Duodenal mucosa (tissue), 2 donors: Measurements from ENCODE around the gene MORF4L1.
A peak's percentile ranks its signal among the peaks of the same experiment; 100 is the strongest.
"Not testable (repeated sequence)": the region's sequence is repeated elsewhere in the genome, so short reads cannot be mapped to it uniquely, and the experiment has no call there.

Source experiments
- H3K27ac ChIP-seq: one replicate; pipeline ENCODE4 v1.7.0; 2013; ENCODE audit warnings: low read depth, low read length
- H3K27me3 ChIP-seq, 2 donors: one replicate each; pipeline ENCODE4 v1.7.0; 2013; ENCODE audit warnings: low read length in 2 of 2, control low read depth in 1 of 2; ENCODE audit not compliant: insufficient read depth in 2 of 2, control insufficient read depth in 1 of 2
- H3K36me3 ChIP-seq, 2 donors: one replicate each; pipeline ENCODE4 v1.7.0; 2013; ENCODE audit warnings: low read length in 2 of 2, control low read depth in 1 of 2; ENCODE audit not compliant: insufficient read depth in 2 of 2, control insufficient read depth in 1 of 2
- H3K4me1 ChIP-seq, 2 donors: one replicate each; pipeline ENCODE4 v1.7.0; 2013; ENCODE audit warnings: low read length in 2 of 2, control low read depth in 1 of 2; ENCODE audit not compliant: insufficient read depth in 2 of 2, control insufficient read depth in 1 of 2
- H3K4me3 ChIP-seq, 2 donors: one replicate each; pipeline ENCODE4 v1.7.0; 2013; ENCODE audit warnings: low read length in 2 of 2, low read depth in 1 of 2
- H3K9ac ChIP-seq, 2 donors: one replicate each; pipeline ENCODE4 v1.7.0; 2013; ENCODE audit warnings: low read length in 2 of 2, low read depth in 1 of 2
- H3K9me3 ChIP-seq, 2 donors: one replicate each; pipeline ENCODE4 v1.7.0; 2013; ENCODE audit warnings: low read length in 2 of 2, control low read depth in 1 of 2; ENCODE audit not compliant: control insufficient read depth in 1 of 2

The MORF4L1 gene

GRCh38 chr15:78875107-78875914 lies 2.6 kb downstream of the MORF4L1 start:
- peaks cover 28 to 29% of the 10 kb centered on the region in 2 donors for H3K4me1 ChIP-seq
- no peaks in the 10 kb centered on the region for H3K9me3 ChIP-seq
- H3K4me3 ChIP-seq = peak overlapping the region; percentile 89 to 94
- no peak overlapping the region for H3K27ac ChIP-seq
- H3K9ac ChIP-seq = peak overlapping the region in 1 of 2 donors; percentile 100
- H3K27me3 ChIP-seq = no peaks in the 10 kb centered on the region
- peaks cover 0 to 3% of the 10 kb centered on the region in 2 donors for H3K36me3 ChIP-seq

- H3K9me3 ChIP-seq, H3K27me3 ChIP-seq, H3K27ac ChIP-seq, H3K9ac ChIP-seq, H3K4me3 ChIP-seq: not testable (repeated sequence)
- peaks cover 7 to 17% of the 10 kb centered on the region in 2 donors for H3K36me3 ChIP-seq
- peaks cover 28 to 29% of the 10 kb centered on the region in 2 donors for H3K4me1 ChIP-seq
These were observed 4.3 kb downstream of the MORF4L1 start for GRCh38 chr15:78876954-78877353.

- Histone ChIP-seq H3K9ac (no peak overlapping the region), H3K9me3 (no peaks in the 10 kb centered on the region), H3K27me3 (no peaks in the 10 kb centered on the region), H3K27ac (no peak overlapping the region), H3K36me3 (peaks cover 9 to 24% of the 10 kb centered on the region in 2 donors), H3K4me3 (peak overlapping the region in 1 of 2 donors; percentile 5), H3K4me1 (peaks cover 24 to 29% of the 10 kb centered on the region in 2 donors)
These were observed 5.7 kb downstream of the MORF4L1 start for GRCh38 chr15:78878356-78878755.

- no peak overlapping the region for H3K27ac ChIP-seq
- peaks cover 23 to 28% of the 10 kb centered on the region in 2 donors for H3K4me1 ChIP-seq
- H3K9me3 ChIP-seq = no peaks in the 10 kb centered on the region
- H3K36me3 ChIP-seq = peaks cover 13 to 24% of the 10 kb centered on the region in 2 donors
- H3K4me3 ChIP-seq = no peak overlapping the region
- no peaks in the 10 kb centered on the region for H3K27me3 ChIP-seq
- no peak overlapping the region for H3K9ac ChIP-seq
These were observed 7.0 kb downstream of the MORF4L1 start for GRCh38 chr15:78879517-78880241.

GRCh38 chr15:78880242-78880533 lies 7.5 kb downstream of the MORF4L1 start:
- no peaks in the 10 kb centered on the region for H3K27me3 ChIP-seq
- H3K4me1 ChIP-seq = peaks cover 18 to 23% of the 10 kb centered on the region in 2 donors
- H3K36me3 ChIP-seq = peaks cover 17 to 29% of the 10 kb centered on the region in 2 donors
- H3K9ac ChIP-seq = no peak overlapping the region
- H3K27ac ChIP-seq = no peak overlapping the region
- H3K4me3 ChIP-seq = no peak overlapping the region
- no peaks in the 10 kb centered on the region for H3K9me3 ChIP-seq

GRCh38 chr15:78880813-78881212 lies 8.1 kb downstream of the MORF4L1 start:
- Histone ChIP-seq H3K4me3 (no peak overlapping the region), H3K36me3 (peaks cover 17 to 34% of the 10 kb centered on the region in 2 donors), H3K27ac (no peak overlapping the region), H3K4me1 (peaks cover 16 to 20% of the 10 kb centered on the region in 2 donors), H3K9me3 (no peaks in the 10 kb centered on the region), H3K27me3 (no peaks in the 10 kb centered on the region), H3K9ac (no peak overlapping the region)

GRCh38 chr15:78881681-78882080 lies 9.0 kb downstream of the MORF4L1 start:
- Histone ChIP-seq H3K4me1 (peaks cover 16% of the 10 kb centered on the region in 2 donors), H3K36me3 (peaks cover 21 to 41% of the 10 kb centered on the region in 2 donors)

GRCh38 chr15:78889000-78889399 lies 16.3 kb downstream of the MORF4L1 start:
- H3K9ac ChIP-seq = no peak overlapping the region
- no peaks in the 10 kb centered on the region for H3K4me1 ChIP-seq
- H3K27me3 ChIP-seq = no peaks in the 10 kb centered on the region
- H3K36me3 ChIP-seq = peaks cover 51 to 80% of the 10 kb centered on the region in 2 donors
- no peak overlapping the region for H3K4me3 ChIP-seq
- H3K9me3 ChIP-seq = no peaks in the 10 kb centered on the region
- no peak overlapping the region for H3K27ac ChIP-seq

More at GRCh38 chr15:78881681-78882080, 9.0 kb downstream of the MORF4L1 start:
- Histone ChIP-seq H3K27me3 (no peaks in the 10 kb centered on the region), H3K9ac (no peak overlapping the region), H3K27ac (no peak overlapping the region), H3K9me3 (no peaks in the 10 kb centered on the region), H3K4me3 (no peak overlapping the region)

GRCh38 chr15:78893538-78893937 lies 20.8 kb downstream of the MORF4L1 start:
- H3K27me3 ChIP-seq = no peaks in the 10 kb centered on the region
- H3K9ac ChIP-seq = no peak overlapping the region
- H3K9me3 ChIP-seq = no peaks in the 10 kb centered on the region
- H3K4me3 ChIP-seq = no peak overlapping the region
- H3K4me1 ChIP-seq = no peaks in the 10 kb centered on the region
- H3K36me3 ChIP-seq = peaks cover 63 to 92% of the 10 kb centered on the region in 2 donors
- no peak overlapping the region for H3K27ac ChIP-seq

GRCh38 chr15:78895471-78895870 lies 22.8 kb downstream of the MORF4L1 start:
- Histone ChIP-seq H3K9me3 (no peaks in the 10 kb centered on the region), H3K36me3 (peaks cover 54 to 89% of the 10 kb centered on the region in 2 donors), H3K9ac (no peak overlapping the region), H3K4me1 (no peaks in the 10 kb centered on the region), H3K4me3 (no peak overlapping the region), H3K27me3 (no peaks in the 10 kb centered on the region), H3K27ac (no peak overlapping the region)
